T-helper 1 cell treated with Interleukin-12 subunit alpha and Interleukin-12 subunit beta and Interleukin-4 antibody, amounts not matched to agents 30 ng/mL and 1 ng/mL, for 36 hours (primary cell): ENCODE data around the gene RPS6KA1. TPM values are rescaled to one million over a fixed set of nuclear protein-coding genes. Genes with fewer than 3 reads are reported as not detected.

Experiments
- intact Hi-C: fragments of 100-400 bp; cut with micrococcal nuclease; formaldehyde crosslinking; loops from one replicate; pipeline ENCODE4 v1.15.1; 2024
- total RNA-seq: library from RNA; stranded (reverse); gene quantifications from 2 replicates; pipeline ENCODE4 v1.2.3, GENCODE V29; 2022

RPS6KA1 gene
- total RNA-seq, 1 donor from 2014 or later = 216 TPM

- intact Hi-C loops = no loop called here
Observed at GRCh38 chr1:26550946-26551345, 21.4 kb downstream of the RPS6KA1 start.

GRCh38 chr1:26552720-26553119 lies 23.2 kb downstream of the RPS6KA1 start:
- intact Hi-C loops = no loop called here

GRCh38 chr1:26553942-26554682 lies 24.6 kb downstream of the RPS6KA1 start:
- intact Hi-C loops = no loop called here

- intact Hi-C loops = no loop called here
Observed at GRCh38 chr1:26554781-26555180, 25.2 kb downstream of the RPS6KA1 start.

GRCh38 chr1:26555550-26555981 lies 26.0 kb downstream of the RPS6KA1 start:
- intact Hi-C loops = no loop called here

- intact Hi-C loops = no loop called here
Observed at GRCh38 chr1:26556111-26556510, 26.6 kb downstream of the RPS6KA1 start.

- intact Hi-C loops = no loop called here
Observed at GRCh38 chr1:26557008-26557407, 27.4 kb downstream of the RPS6KA1 start.

GRCh38 chr1:26558685-26559048 lies 29.1 kb downstream of the RPS6KA1 start:
- intact Hi-C loops = no loop called here

- intact Hi-C loops = no loop called here
Observed at GRCh38 chr1:26560403-26560780, 30.8 kb downstream of the RPS6KA1 start.

GRCh38 chr1:26570287-26570686 lies 40.7 kb downstream of the RPS6KA1 start:
- intact Hi-C loops = no loop called here

- intact Hi-C loops = no loop called here
Observed at GRCh38 chr1:26571381-26571780, 41.8 kb downstream of the RPS6KA1 start.

GRCh38 chr1:26574018-26574417 lies 44.5 kb downstream of the RPS6KA1 start:
- intact Hi-C loops = no loop called here

- intact Hi-C loops = no loop called here
Observed at GRCh38 chr1:26574719-26575251, 45.2 kb downstream of the RPS6KA1 start.

GRCh38 chr1:26575348-26575747 lies 45.8 kb downstream of the RPS6KA1 start:
- intact Hi-C loops = no loop called here

GRCh38 chr1:26578167-26578566 lies 48.6 kb downstream of the RPS6KA1 start:
- intact Hi-C loops = no loop called here

GRCh38 chr1:26579681-26580111 lies 50.1 kb downstream of the RPS6KA1 start:
- intact Hi-C loops = loop anchor here (2.0 to 5.0 kb wide), 2 partner anchors 37 to 77 kb away; no protein-coding TSS in a partner anchor

- intact Hi-C loops = loop anchor here (2.0 to 5.0 kb wide), 2 partner anchors 37 to 78 kb away; no protein-coding TSS in a partner anchor
Observed at GRCh38 chr1:26580116-26580515, 50.6 kb downstream of the RPS6KA1 start.

GRCh38 chr1:26581287-26581651 lies 51.7 kb downstream of the RPS6KA1 start:
- intact Hi-C loops = loop anchor here (2.0 to 5.0 kb wide), 2 partner anchors 38 to 79 kb away; no protein-coding TSS in a partner anchor

- intact Hi-C loops = loop anchor here (5.0 kb wide), 1 partner anchor 80 kb away; no protein-coding TSS in a partner anchor
Observed at GRCh38 chr1:26582053-26582835, 52.7 kb downstream of the RPS6KA1 start.

- intact Hi-C loops = loop anchor here (5.0 kb wide), 1 partner anchor 81 kb away; no protein-coding TSS in a partner anchor
Observed at GRCh38 chr1:26582836-26583460, 53.4 kb downstream of the RPS6KA1 start.
